SH-SY5Y (cell line): ENCODE data around the gene CLEC14A.

Experiments used
- GATA2 ChIP-seq: IDR thresholded peaks from 2 replicates; pipeline ENCODE4 v1.6.1; 2011; ENCODE audit warnings: mild to moderate bottlenecking, low read depth, low read length
- GATA3 ChIP-seq: IDR thresholded peaks from 2 replicates; pipeline ENCODE4 v1.6.1; 2011; ENCODE audit warnings: low read depth, mild to moderate bottlenecking, low read length, moderate library complexity

The CLEC14A gene

DNA sequence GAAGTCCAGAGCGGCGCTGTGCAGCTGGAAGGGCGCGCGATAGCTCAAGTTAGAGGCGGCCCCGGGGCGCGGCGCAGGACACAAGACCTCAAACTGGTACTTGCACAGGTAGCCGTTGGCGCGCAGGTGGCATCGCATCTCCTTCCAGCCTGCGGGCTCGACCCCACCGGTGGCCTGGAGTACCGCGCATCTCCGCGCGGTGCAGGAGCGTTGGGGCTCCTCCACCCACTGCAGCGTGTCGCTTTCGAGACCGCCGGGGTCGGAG is 553 bp downstream of the CLEC14A start:
- no peak for TF ChIP-seq GATA3
- TF ChIP-seq GATA2, result no peak

GRCh38 chr14:38254571-38255407 is 1.1 kb downstream of the CLEC14A start:
- no peak for TF ChIP-seq GATA2
- no peak for TF ChIP-seq GATA3

DNA sequence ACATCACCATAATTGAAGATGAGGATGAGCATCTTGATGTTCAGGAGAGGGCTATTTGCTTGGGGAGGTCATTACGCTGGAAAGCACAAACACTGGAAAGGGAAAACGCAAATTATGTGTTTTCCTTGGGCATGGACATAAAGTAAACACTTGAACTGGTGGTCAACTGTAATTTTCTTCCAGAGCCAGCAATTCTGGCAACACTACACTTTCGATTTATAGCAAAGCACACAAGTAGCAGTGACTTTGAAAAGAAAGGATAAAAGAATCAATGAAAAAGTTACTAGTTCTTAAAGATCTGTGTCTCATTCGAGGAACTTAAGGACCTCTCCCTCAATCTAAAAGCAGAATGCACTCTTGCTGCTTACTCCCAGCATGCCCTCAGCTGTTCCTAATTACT is 2.2 kb downstream of the CLEC14A start:
- no peak for TF ChIP-seq GATA3
- TF ChIP-seq GATA2, result no peak

DNA sequence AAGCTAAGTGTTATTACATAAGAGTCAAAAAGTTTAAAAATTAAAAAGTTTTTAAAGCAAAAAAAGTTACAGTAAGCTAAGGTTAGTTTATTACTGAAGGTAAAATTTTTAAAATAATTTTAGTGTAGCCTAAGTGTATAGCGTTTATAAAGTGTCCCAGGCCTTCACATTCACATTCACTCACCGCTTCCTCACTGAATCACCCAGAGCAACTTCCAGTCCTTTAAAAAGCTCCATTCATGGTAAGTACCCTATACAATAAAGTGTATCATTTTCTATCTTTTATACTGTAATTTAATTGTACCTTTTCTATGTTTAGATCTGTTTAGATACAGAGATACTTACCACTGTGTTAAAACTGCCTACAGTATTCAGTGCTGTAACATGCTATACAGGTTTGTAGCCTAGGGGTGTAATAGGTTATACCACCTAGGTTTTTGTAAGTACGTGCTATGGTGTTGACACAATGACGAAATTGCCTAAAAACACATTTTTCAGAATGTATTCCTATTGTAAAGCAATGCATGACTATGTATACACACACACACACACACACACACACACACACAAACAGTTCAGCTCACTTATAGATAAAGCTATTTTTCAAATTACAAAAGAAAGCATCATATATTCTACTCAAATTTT is 3.7 kb downstream of the CLEC14A start:
- no peak for TF ChIP-seq GATA3
- TF ChIP-seq GATA2, result no peak

DNA sequence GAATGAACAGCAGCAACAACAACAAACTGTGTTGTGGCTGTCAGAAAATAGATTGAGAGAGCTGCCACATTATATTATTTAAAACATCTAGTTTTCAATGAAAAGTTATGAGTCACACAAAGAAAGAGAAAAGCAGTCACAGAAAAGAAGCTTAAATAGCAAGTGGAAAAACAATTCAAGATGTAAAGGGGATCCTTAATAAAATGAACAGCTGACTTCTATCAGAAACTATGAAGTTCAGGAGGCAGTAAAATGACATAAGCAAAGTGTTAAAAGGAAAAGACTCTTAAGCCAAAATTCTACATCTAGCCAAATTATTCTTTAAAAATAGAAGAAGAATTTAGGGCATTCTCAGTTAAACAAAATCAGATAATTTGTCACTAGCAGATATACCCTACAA is 5.6 kb downstream of the CLEC14A start:
- TF ChIP-seq GATA2 (no peak), GATA3 (no peak)

GRCh38 chr14:38248321-38249028 is 7.4 kb downstream of the CLEC14A start:
- TF ChIP-seq GATA3, result no peak
- TF ChIP-seq GATA2, result no peak

- TF ChIP-seq GATA3, result no peak
- TF ChIP-seq GATA2, result no peak
These were observed 12.1 kb downstream of the CLEC14A start for GRCh38 chr14:38243696-38244240.

DNA sequence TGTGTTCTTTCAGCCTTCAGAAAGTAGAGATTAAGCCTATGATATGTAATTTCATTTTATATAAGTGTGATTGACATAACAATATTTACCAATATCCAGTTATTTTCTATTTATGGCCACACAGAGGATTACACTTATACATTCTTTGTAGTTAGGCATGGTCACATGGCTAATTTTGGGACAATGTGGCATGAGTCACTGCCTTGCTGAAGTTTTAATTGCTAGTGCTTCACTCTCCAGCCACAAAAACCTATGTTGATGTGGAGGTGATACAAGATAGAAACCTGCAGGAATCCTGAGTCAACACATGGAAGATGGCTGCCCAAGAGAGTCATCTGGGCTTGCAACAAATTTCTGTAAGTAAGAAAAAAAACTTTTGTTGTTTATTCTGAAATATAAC is 17.0 kb downstream of the CLEC14A start:
- TF ChIP-seq GATA3 (no peak), GATA2 (no peak)

DNA sequence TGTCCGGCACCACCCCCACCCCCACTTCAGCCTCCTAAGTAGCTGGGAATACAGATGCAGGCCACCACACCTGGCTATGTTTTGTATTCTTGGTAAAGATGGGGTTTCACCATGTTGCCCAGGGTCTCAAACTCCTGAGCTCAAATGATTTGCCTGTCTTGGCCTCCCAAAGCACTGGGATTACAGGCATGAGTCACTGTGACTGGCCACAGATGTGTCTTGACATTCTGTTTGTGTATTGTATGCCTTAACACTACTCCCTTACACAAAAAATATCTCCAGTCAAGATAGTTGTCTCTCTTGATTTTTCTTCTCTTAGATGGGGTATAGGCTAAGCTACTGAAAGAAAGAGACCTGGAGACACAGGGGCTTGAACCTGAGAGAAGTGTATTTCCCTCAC is 17.6 kb downstream of the CLEC14A start:
- TF ChIP-seq GATA3, result no peak

GRCh38 chr14:38233218-38233617 is 22.7 kb downstream of the CLEC14A start:
- TF ChIP-seq GATA2 (no peak), GATA3 (no peak)

DNA sequence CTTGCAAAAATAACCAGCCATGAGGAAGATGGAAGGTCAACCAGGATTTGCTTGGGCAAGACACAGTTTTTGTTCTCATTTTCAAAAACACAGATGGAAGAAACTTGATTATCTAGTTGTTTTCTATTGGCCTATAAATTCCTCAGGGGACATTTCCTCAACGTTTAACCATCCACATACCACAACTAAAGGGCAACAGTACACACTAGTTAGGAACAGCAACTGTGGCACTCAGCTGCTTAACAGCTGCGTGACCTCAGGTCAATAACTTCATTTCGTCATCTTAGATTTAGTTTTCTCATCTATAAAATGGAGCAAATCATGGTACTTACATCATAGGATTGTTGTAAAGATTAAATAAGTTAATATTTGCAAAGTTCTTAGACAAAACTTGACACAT is 29.5 kb downstream of the CLEC14A start:
- no peak for TF ChIP-seq GATA2
- no peak for TF ChIP-seq GATA3

DNA sequence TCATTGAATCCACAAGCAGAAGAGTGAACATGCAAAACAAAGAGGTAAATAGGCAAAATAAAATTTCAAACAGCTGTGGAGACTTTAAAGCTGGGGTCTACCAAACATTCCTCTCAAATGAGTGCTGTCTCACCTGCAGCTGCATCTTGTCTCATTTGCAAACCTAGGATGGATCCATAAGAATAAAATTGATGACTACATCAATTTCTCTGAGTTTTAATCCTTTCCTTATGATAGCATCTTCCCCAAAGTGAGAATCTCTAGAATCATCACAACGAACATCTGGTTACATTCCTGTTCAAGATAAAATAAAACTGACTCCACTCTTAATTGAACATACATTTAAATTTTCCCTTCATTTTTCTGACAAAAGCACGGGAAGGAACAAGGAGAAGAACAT is 29.9 kb downstream of the CLEC14A start:
- TF ChIP-seq GATA3 (no peak), GATA2 (no peak)

DNA sequence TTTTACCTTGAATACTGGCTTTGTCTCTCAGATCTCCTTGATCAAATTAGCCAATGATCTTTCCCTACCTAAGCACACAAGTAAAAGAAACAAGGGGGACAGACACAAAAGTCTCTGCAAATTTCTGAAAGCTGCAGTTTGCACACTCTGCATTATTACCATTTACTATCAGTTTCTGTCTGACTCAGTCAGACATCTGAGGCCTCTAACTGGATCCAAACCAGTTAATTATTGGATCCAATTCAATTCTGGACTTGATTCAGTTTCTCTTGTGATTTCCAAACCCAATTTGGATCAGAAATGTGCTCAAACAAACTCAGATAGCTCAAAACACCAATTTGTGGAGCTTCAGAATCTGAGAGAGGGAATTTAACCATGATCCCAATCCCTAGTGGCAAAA is 31.6 kb downstream of the CLEC14A start:
- no peak for TF ChIP-seq GATA2
- TF ChIP-seq GATA3, result no peak

- TF ChIP-seq GATA3, result no peak
- no peak for TF ChIP-seq GATA2
These were observed 34.8 kb downstream of the CLEC14A start for GRCh38 chr14:38221077-38221476.

- TF ChIP-seq GATA2, result no peak
- TF ChIP-seq GATA3, result no peak
These were observed 38.3 kb downstream of the CLEC14A start for GRCh38 chr14:38217553-38217952.

DNA sequence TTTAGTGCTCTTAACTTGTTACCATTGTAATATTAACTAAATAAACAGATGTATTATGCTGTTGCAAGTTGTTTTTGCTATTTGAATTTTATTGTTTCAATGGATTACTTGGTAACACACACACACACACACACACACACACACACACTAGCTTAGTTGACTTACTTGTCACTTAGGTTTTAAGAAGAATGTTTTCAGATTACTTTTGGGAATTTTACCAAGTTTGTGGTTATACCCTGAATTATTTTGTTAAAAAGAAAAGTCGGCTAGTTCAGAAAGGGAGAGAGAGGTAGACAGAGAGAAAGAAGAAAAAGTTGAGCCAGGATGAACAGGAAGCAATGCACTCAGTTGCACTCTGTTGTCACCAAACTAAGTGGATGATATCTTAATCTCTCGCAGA is 42.9 kb downstream of the CLEC14A start:
- TF ChIP-seq GATA2 (no peak), GATA3 (no peak)

- TF ChIP-seq GATA2 (no peak), GATA3 (no peak)
These were observed 43.8 kb downstream of the CLEC14A start for GRCh38 chr14:38212111-38212510.
